SJCRH30 (cell line): ENCODE data around the gene PTTG1IP. TPM values are rescaled to one million over a fixed set of nuclear protein-coding genes. Genes with fewer than 3 reads are reported as not detected.

Experiments used
- DNase-seq, 2 experiments: peaks; one replicate each; pipeline ENCODE4 v3.0.0-alpha.2; 2015 to 2020
- H3K27ac ChIP-seq: fragments of 250-450 bp; sonication (Bioruptor Pico); 2 replicates; pipeline ENCODE4 v1.5.1; 2020; ENCODE audit warnings: mild to moderate bottlenecking, moderate library complexity
- H3K27me3 ChIP-seq: fragments of 250-450 bp; sonication (Bioruptor Pico); 2 replicates; pipeline ENCODE4 v1.5.1; 2020; ENCODE audit warnings: mild to moderate bottlenecking, moderate library complexity
- H3K36me3 ChIP-seq: fragments of 250-450 bp; sonication (Bioruptor Pico); 2 replicates; pipeline ENCODE4 v1.5.1; 2020; ENCODE audit warnings: mild to moderate bottlenecking, moderate library complexity
- H3K4me1 ChIP-seq: fragments of 250-450 bp; sonication (Bioruptor Pico); 2 replicates; pipeline ENCODE4 v1.5.1; 2020; ENCODE audit warnings: mild to moderate bottlenecking, moderate library complexity
- H3K4me3 ChIP-seq: fragments of 250-450 bp; sonication (Bioruptor Pico); 2 replicates; pipeline ENCODE4 v1.5.1; 2020; ENCODE audit warnings: mild to moderate bottlenecking, moderate library complexity
- H3K9me3 ChIP-seq: fragments of 250-450 bp; sonication (Bioruptor Pico); replicated peaks from 2 replicates; pipeline ENCODE4 v1.5.1; 2020; ENCODE audit warnings: mild to moderate bottlenecking, moderate library complexity
- total RNA-seq: library from RNA; depleted of rRNA; stranded (reverse); fragments of >200 nt; shearing (Covaris generic); gene quantifications from 2 replicates; pipeline ENCODE4 v1.2.3, GENCODE V29; 2014

The PTTG1IP gene
- total RNA-seq, 1 experiment from 2014 or later = 195 TPM

- H3K4me1 ChIP-seq = no peaks in the 10 kb centered on the region
- no peak overlapping the region for H3K27ac ChIP-seq
- no peaks in the 10 kb centered on the region for H3K27me3 ChIP-seq
- peaks cover 30% of the 10 kb centered on the region for H3K36me3 ChIP-seq
- H3K9me3 ChIP-seq = no peaks in the 10 kb centered on the region
- DNase-seq = no peak
- no peak overlapping the region for H3K4me3 ChIP-seq
These were observed 26.8 kb downstream of the PTTG1IP start for GRCh38 chr21:44846485-44847260.

DNA sequence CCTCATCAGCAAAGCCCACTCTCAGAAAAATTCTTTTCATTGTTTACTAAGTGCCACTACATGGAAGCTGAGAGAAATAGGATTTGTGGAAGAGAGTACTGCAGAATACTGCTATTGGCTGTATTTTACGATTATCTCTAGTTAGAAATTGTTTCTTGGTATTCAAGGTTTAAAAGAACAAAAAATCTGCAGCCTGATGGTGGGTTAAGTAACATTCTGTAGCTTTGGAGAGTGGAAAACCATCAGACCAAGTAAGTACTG is 27.3 kb downstream of the PTTG1IP start:
- Histone ChIP-seq H3K36me3 (peaks cover 25% of the 10 kb centered on the region), H3K27me3 (no peaks in the 10 kb centered on the region), H3K27ac (no peak overlapping the region), H3K4me1 (no peaks in the 10 kb centered on the region), H3K4me3 (no peak overlapping the region), H3K9me3 (no peaks in the 10 kb centered on the region)
- no peak for DNase-seq

- Histone ChIP-seq H3K36me3 (peaks cover 21% of the 10 kb centered on the region), H3K4me1 (no peaks in the 10 kb centered on the region), H3K9me3 (no peaks in the 10 kb centered on the region), H3K27ac (no peak overlapping the region), H3K27me3 (no peaks in the 10 kb centered on the region), H3K4me3 (no peak overlapping the region)
- DNase-seq = peak in 1 of 2 experiments; percentile 21
These were observed 27.9 kb downstream of the PTTG1IP start for GRCh38 chr21:44845418-44846223.

DNA sequence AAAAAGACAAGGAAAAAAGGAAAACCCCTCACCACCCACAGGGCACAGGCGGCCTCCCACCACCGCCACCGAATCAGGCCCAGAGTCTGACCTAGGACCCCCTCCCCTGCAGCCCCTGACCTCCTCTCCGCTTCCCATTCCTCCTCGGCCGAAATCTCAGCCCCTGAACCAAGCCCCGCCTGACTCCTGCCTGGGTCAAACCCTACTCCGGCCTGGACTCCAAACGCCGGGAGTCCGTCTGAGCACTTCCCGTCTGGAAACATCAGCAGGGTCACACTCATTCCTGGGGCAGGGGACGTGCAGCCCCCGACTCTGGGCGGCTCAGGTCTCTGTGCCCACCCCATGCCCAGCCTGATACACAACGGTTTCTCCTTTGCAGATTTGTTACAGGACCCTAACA is 29.2 kb downstream of the PTTG1IP start:
- Histone ChIP-seq H3K27ac (no peak overlapping the region), H3K27me3 (no peaks in the 10 kb centered on the region), H3K9me3 (no peaks in the 10 kb centered on the region), H3K4me1 (no peaks in the 10 kb centered on the region), H3K36me3 (peaks cover 7% of the 10 kb centered on the region), H3K4me3 (no peak overlapping the region)
- DNase-seq = no peak

DNA sequence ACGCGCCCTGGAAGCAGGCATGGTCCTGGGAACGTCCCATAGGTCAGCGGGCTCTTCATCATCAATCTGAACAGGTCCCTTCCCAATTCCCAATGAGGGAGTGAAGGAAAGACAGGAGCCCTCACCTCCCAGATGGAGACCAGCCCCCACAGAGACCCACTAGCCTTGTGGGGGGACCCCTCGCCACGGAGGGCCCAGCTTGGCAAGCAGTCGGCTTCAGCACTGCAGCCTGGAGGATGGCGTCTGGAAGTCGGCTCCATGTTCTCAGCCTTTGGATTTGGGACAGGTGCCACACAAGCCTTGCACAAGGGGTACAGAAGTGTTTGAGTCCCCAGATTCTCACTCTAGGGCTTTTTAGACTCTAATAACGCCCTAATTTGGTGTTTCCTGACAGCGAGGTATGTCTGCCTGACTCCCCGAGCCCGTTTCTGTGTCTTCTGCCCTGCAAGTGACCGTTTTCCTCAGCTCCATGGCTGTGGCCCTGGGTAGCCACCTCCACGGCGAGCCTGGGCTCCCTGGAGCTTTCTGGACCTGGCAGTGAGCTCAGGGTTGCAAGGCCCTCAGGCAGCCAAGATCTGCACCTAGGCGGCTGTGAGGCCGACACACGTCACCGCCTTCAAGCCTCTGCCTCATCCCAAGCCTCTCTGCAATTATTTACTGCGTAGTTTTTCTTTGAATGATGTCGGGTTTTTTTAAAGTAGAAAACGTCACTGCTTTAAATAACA is 30.6 kb downstream of the PTTG1IP start:
- H3K27me3 ChIP-seq = no peaks in the 10 kb centered on the region
- H3K4me1 ChIP-seq = peaks cover 8% of the 10 kb centered on the region
- no peak overlapping the region for H3K27ac ChIP-seq
- DNase-seq = no peak
- no peak overlapping the region for H3K4me3 ChIP-seq
- H3K9me3 ChIP-seq = no peaks in the 10 kb centered on the region
- H3K36me3 ChIP-seq = no peaks in the 10 kb centered on the region

DNA sequence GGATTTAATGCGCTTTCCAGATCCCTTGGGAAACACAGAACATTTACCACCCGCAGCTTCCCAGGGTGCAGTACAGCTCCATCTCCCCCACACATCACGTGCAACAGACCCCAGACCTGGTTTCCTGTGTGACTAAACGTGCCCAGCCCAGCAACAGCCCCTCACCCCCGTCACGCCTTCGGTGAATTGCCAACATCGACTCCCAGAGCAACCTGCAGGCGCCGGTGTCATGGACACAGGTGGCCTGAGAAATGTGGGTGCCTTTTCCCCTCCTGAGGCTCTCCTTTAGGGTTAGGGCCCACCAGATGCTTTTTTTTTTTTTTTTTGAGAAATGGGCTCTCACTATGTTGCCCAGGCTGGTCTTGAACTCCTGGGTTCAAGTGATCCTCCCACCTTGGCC is 31.4 kb downstream of the PTTG1IP start:
- Histone ChIP-seq H3K36me3 (no peaks in the 10 kb centered on the region), H3K4me3 (no peak overlapping the region), H3K4me1 (peaks cover 14% of the 10 kb centered on the region), H3K9me3 (no peaks in the 10 kb centered on the region), H3K27ac (no peak overlapping the region), H3K27me3 (no peaks in the 10 kb centered on the region)
- no peak for DNase-seq

- H3K4me3 ChIP-seq = no peak overlapping the region
- DNase-seq = no peak
- no peak overlapping the region for H3K27ac ChIP-seq
- H3K9me3 ChIP-seq = no peaks in the 10 kb centered on the region
- H3K36me3 ChIP-seq = no peaks in the 10 kb centered on the region
- peaks cover 14% of the 10 kb centered on the region for H3K4me1 ChIP-seq
- no peaks in the 10 kb centered on the region for H3K27me3 ChIP-seq
These were observed 32.7 kb downstream of the PTTG1IP start for GRCh38 chr21:44840771-44841170.

DNA sequence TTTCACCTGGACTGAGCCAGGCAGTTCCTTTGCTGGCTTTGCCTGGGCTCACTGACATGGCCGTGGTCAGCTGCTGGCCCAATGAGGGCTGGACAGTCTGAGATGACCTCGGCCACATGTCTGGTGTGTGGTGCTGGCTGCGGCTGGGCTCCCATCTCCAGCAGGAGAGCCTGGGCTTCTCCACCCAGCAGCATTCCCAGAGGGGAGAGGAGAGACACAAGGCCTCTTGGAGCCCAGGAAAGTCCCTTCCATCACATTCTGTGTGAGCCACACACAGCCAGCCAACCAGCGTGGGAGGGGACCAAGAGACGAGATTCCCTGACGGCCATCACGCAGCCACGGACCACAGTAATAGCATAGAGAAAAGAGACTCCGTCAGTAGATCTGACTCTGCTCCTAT is 34.5 kb downstream of the PTTG1IP start:
- Histone ChIP-seq H3K27me3 (no peaks in the 10 kb centered on the region), H3K36me3 (no peaks in the 10 kb centered on the region), H3K27ac (no peak overlapping the region), H3K4me1 (peaks cover 14% of the 10 kb centered on the region), H3K4me3 (no peak overlapping the region), H3K9me3 (no peaks in the 10 kb centered on the region)
- DNase-seq = no peak

- Histone ChIP-seq H3K36me3 (no peaks in the 10 kb centered on the region), H3K27ac (peak overlapping the region; percentile 81), H3K4me1 (peaks cover 14% of the 10 kb centered on the region), H3K9me3 (no peaks in the 10 kb centered on the region), H3K27me3 (no peaks in the 10 kb centered on the region), H3K4me3 (peak overlapping the region; percentile 42)
- DNase-seq = peak; percentile 89 to 92
These were observed 35.2 kb downstream of the PTTG1IP start for GRCh38 chr21:44838039-44838895.

- DNase-seq = peak; percentile 75 to 76
- Histone ChIP-seq H3K4me3 (peak overlapping the region; percentile 42), H3K4me1 (peaks cover 14% of the 10 kb centered on the region), H3K36me3 (no peaks in the 10 kb centered on the region), H3K27ac (peak overlapping the region; percentile 81), H3K9me3 (no peaks in the 10 kb centered on the region), H3K27me3 (no peaks in the 10 kb centered on the region)
These were observed 36.0 kb downstream of the PTTG1IP start for GRCh38 chr21:44837537-44837936.

DNA sequence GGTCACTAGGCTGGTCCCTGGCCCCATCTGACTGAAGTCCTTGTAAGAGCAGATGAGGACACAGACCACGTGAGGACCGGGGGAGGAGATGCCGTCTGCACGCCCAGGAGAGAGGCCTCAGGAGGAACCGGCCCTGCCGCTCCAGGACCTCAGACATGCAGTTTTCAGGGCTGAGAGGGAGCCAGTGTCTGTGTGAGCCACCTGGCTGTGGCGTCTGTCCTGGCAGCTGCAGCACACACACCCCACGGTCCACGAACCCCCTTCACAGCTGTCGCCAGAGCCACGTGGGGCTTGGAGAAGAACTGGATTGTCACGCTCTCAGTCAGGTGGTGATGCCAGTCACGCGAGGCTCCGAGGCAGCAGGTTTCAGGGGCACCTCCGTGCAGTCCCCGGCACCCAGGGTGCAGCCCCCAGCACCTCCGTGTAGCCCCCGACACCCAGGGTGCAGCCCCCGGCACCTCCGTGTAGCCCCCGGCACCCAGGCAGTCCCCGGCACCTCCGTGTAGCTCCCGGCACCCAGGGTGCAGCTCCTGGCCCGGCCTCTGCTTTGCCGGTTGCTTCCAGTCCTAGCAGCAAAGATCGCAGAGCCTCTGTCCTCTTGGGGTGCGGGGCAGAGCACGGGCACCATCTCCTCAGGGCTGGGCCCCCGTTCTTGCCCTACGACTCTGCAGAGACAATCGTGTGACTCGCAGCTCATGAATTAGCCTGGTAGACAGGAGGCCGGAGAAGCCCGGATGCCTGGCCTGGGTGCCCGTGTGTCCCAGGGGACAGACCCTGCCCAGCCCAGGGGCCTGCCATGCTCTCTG is 36.6 kb downstream of the PTTG1IP start:
- Histone ChIP-seq H3K9me3 (no peaks in the 10 kb centered on the region), H3K4me3 (peak overlapping the region; percentile 42), H3K36me3 (no peaks in the 10 kb centered on the region), H3K4me1 (peaks cover 14% of the 10 kb centered on the region), H3K27me3 (no peaks in the 10 kb centered on the region), H3K27ac (peak overlapping the region; percentile 81)
- peak; percentile 87 to 90 for DNase-seq

GRCh38 chr21:44836349-44836665 is 37.2 kb downstream of the PTTG1IP start:
- no peaks in the 10 kb centered on the region for H3K9me3 ChIP-seq
- no peaks in the 10 kb centered on the region for H3K27me3 ChIP-seq
- H3K4me1 ChIP-seq = peaks cover 14% of the 10 kb centered on the region
- peak overlapping the region; percentile 81 for H3K27ac ChIP-seq
- no peak for DNase-seq
- H3K4me3 ChIP-seq = peak overlapping the region; percentile 42
- no peaks in the 10 kb centered on the region for H3K36me3 ChIP-seq

- no peak overlapping the region for H3K27ac ChIP-seq
These were observed 37.9 kb downstream of the PTTG1IP start for GRCh38 chr21:44835647-44835973.

More at GRCh38 chr21:44835647-44835973, 37.9 kb downstream of the PTTG1IP start:
- Histone ChIP-seq H3K4me1 (peaks cover 14% of the 10 kb centered on the region), H3K4me3 (no peak overlapping the region), H3K27me3 (no peaks in the 10 kb centered on the region), H3K36me3 (no peaks in the 10 kb centered on the region), H3K9me3 (no peaks in the 10 kb centered on the region)
- DNase-seq = no peak
